HG03196 (cell line): ENCODE results near the gene PLD4.
"Not testable (repeated sequence)": the region's sequence is repeated elsewhere in the genome, so short reads cannot be mapped to it uniquely, and the experiment has no call there.

Source experiments
- ATAC-seq: cut with Tn5 transposase; IDR thresholded peaks from one replicate; pipeline ENCODE4 v1.9.1; 2021; ENCODE audit not compliant: unreplicated experiment

The PLD4 gene

GRCh38 chr14:104885973-104886689 is 38.5 kb upstream of the PLD4 start:
- ATAC-seq, result no peak

- no peak for ATAC-seq
These were observed 37.7 kb upstream of the PLD4 start for GRCh38 chr14:104886690-104887622.

- no peak for ATAC-seq
These were observed 36.8 kb upstream of the PLD4 start for GRCh38 chr14:104887623-104888488.

- no peak for ATAC-seq
These were observed 35.9 kb upstream of the PLD4 start for GRCh38 chr14:104888489-104889374.

GRCh38 chr14:104889375-104889757 is 35.3 kb upstream of the PLD4 start:
- no peak for ATAC-seq

- not testable (repeated sequence) for ATAC-seq
These were observed 34.4 kb upstream of the PLD4 start for GRCh38 chr14:104890292-104890691.

GRCh38 chr14:104891121-104891551 is 33.5 kb upstream of the PLD4 start:
- no peak for ATAC-seq

GRCh38 chr14:104891664-104892530 is 32.8 kb upstream of the PLD4 start:
- ATAC-seq, result no peak

- no peak for ATAC-seq
These were observed 31.9 kb upstream of the PLD4 start for GRCh38 chr14:104892531-104893434.

GRCh38 chr14:104893435-104894207 is 31.1 kb upstream of the PLD4 start:
- ATAC-seq, result no peak

GRCh38 chr14:104894331-104895206 is 30.1 kb upstream of the PLD4 start:
- ATAC-seq, result no peak

GRCh38 chr14:104895207-104895785 is 29.4 kb upstream of the PLD4 start:
- ATAC-seq, result no peak

- ATAC-seq, result no peak
These were observed 28.7 kb upstream of the PLD4 start for GRCh38 chr14:104895786-104896661.

GRCh38 chr14:104897330-104898194 is 27.1 kb upstream of the PLD4 start:
- ATAC-seq, result no peak
